H1 (cell line): ENCODE results near the gene PTPRH. TPM values are rescaled to one million over a fixed set of nuclear protein-coding genes. Genes with fewer than 3 reads are reported as not detected.

Source experiments
- GABPA ChIP-seq: IDR thresholded peaks from 2 replicates; pipeline ENCODE4 v1.6.1; 2011; ENCODE audit warnings: mild to moderate bottlenecking, low read length, moderate library complexity, borderline replicate concordance; ENCODE audit not compliant: insufficient read depth
- GTF2F1 ChIP-seq: IDR thresholded peaks from 2 replicates; pipeline ENCODE4 v1.6.1; 2012; ENCODE audit warnings: low read depth, low read length, improper control_type of control experiment, borderline replicate concordance
- polyA plus RNA-seq, 7 experiments: library from polyadenylated mRNA; depleted of rRNA in 3 of 7; stranded (reverse) in 5 of 7; unstranded in 2 of 7; fragments of >200 nt in 5 of 7; fragments of 200-250 nt in 2 of 7; gene quantifications; 1 replicate in 5 of 7; 2 replicates in 1 of 7; 4 replicates in 1 of 7; pipeline versions ENCODE4 v1.2.1 to v1.2.3, GENCODE V29; 2011 to 2013; ENCODE audit warnings: missing spikeins in 2 of 7, mixed read lengths in 2 of 7
- total RNA-seq: library from RNA; stranded (reverse); fragmentation: NEBNext Ultra II Directional; extraction: Animal tissue kit (Norgen Biotek cat#: 25700); gene quantifications from 2 replicates; pipeline ENCODE4 v1.2.1, GENCODE V29; 2021
- TF ChIP-seq, protein P1 (sequence below): IDR thresholded peaks from 2 replicates; pipeline ENCODE4 v1.6.1; 2011; ENCODE audit warnings: low read depth, mild to moderate bottlenecking, low read length; ENCODE audit not compliant: insufficient read depth

Gene PTPRH
- total and polyA plus RNA-seq, 2 of the 8 experiments (the other 6 are each of a cell fraction or from before 2014, with no cell fraction given) = 0.30 to 0.39 TPM

DNA sequence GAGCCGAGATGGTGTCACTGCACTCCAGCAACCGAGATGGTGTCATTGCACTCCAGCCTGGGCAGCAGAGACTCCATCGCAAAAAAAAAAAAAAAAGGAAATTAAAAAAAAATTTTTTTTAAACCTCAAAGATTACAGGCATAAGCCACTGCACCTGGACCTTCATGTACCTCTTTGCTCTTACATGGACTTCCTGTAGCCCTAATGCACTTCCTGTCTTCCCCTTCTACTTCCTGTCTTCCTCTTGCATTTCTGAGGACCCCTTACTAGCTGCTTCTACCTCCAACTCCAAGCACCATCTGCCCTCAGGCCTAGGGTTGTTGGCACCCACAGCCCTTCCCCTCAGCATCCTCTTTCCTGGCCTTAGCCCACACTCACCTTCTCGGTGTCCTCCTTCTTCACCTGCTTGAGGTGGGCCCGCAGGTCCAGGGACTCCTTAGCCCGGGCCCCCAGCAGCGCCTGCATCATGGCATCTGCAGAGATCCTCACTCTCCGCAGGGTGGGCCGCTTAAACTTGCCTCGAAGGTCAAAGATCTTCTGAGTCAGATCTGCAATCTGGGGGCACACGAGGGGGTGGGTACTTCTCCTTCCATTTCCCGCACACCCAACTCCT lies 55.5 kb downstream of the PTPRH start (continued):
- no peak for TF ChIP-seq GTF2F1
- TF ChIP-seq, protein P1, sequence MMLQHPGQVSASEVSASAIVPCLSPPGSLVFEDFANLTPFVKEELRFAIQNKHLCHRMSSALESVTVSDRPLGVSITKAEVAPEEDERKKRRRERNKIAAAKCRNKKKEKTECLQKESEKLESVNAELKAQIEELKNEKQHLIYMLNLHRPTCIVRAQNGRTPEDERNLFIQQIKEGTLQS = no peak
- no peak for TF ChIP-seq GABPA
